Panc1 (cell line): ENCODE measurements around the gene ZFYVE26. TPM values are rescaled to one million over a fixed set of nuclear protein-coding genes. Genes with fewer than 3 reads are reported as not detected.

ENCODE experiments used
- ATAC-seq: fragments of 200-7000 bp; cut with Tn5 transposase; 2 replicates; pipeline ENCODE4 v1.9.1; 2020; ENCODE audit warnings: mild to moderate bottlenecking, moderate library complexity
- BruUV-seq: library from RNA; stranded (reverse); fragments of 400-500 nt; replicated peaks from 2 replicates; lab custom pipeline; 2021; lab: Mats Ljungman, UMichigan
- CTCF ChIA-PET: fragments of 300-600 bp; sonication (Branson Sonifier 250); formaldehyde crosslinking; loops from one replicate; lab custom pipeline; 2022; ENCODE audit warnings: antibody characterized with exemption; lab: Charles Lee
- POLR2A ChIA-PET: fragments of 300-600 bp; sonication (Branson Sonifier 250); formaldehyde crosslinking; loops from one replicate; lab custom pipeline; 2022; ENCODE audit warnings: antibody characterized with exemption; lab: Charles Lee
- DNase-seq: peaks from one replicate; pipeline ENCODE4 v3.0.0-alpha.2; 2010; ENCODE audit warnings: low read depth, low spot score
- H3K27ac ChIP-seq: 2 replicates; pipeline ENCODE4 v1.5.1; 2011; ENCODE audit warnings: mild to moderate bottlenecking, low read length, inconsistent platforms
- H3K27me3 ChIP-seq: fragments of 200-500 bp; sonication (Bioruptor generic); 2 replicates; pipeline ENCODE4 v1.6.0; 2014; ENCODE audit warnings: low read length, inconsistent platforms; ENCODE audit not compliant: control insufficient read depth, insufficient read depth
- H3K36me3 ChIP-seq: fragments of 200-500 bp; sonication (Bioruptor generic); 2 replicates; pipeline ENCODE4 v1.5.1; 2014; ENCODE audit warnings: inconsistent platforms, mild to moderate bottlenecking, low read length, moderate library complexity; ENCODE audit not compliant: control insufficient read depth, insufficient read depth
- H3K4me1 ChIP-seq: 2 replicates; pipeline ENCODE4 v1.5.1; 2011; ENCODE audit warnings: inconsistent platforms, mild to moderate bottlenecking, low read length, moderate library complexity; ENCODE audit not compliant: control insufficient read depth, insufficient read depth
- H3K4me3 ChIP-seq, 2 experiments: 2 replicates each; pipeline ENCODE4 v1.5.1; 2011 to 2012; ENCODE audit warnings: low read depth in 2 of 2, low read length in 2 of 2, mild to moderate bottlenecking in 2 of 2, inconsistent platforms in 1 of 2, moderate library complexity in 1 of 2
- H3K9me3 ChIP-seq: fragments of 200-500 bp; sonication (Bioruptor generic); 2 replicates; pipeline ENCODE4 v1.5.1; 2014; ENCODE audit warnings: low read depth, mild to moderate bottlenecking, inconsistent platforms, low read length, moderate library complexity; ENCODE audit not compliant: control insufficient read depth, insufficient read depth
- POLR2AphosphoS5 ChIP-seq: IDR thresholded peaks from 2 replicates; pipeline ENCODE4 v1.6.1; 2012; ENCODE audit warnings: mild to moderate bottlenecking, low read depth, low read length, moderate library complexity
- SIN3A ChIP-seq: IDR thresholded peaks from 2 replicates; pipeline ENCODE4 v1.6.1; 2012; ENCODE audit warnings: low read depth, mild to moderate bottlenecking, low read length, moderate library complexity, borderline replicate concordance; ENCODE audit not compliant: insufficient read depth
- TCF7L2 ChIP-seq: IDR thresholded peaks from 2 replicates; pipeline ENCODE4 v1.6.1; 2011; ENCODE audit warnings: mild to moderate bottlenecking, low read depth, low read length, inconsistent platforms
- in situ Hi-C: cut with HindIII; loops from 2 replicates; pipeline ENCODE4 v1.10.0; 2016; ENCODE audit warnings: low sequenced_read_pairs, low pct_unique_long_range_greater_than_20kb
- intact Hi-C: fragments of 100-400 bp; cut with micrococcal nuclease; formaldehyde crosslinking; loops from one replicate; pipeline ENCODE4 v1.10.0; 2022; ENCODE audit not compliant: unreplicated experiment
- total RNA-seq: library from RNA; stranded (reverse); gene quantifications from one replicate; pipeline ENCODE4 v1.2.1, GENCODE V29; 2021; ENCODE audit not compliant: unreplicated experiment
- TF ChIP-seq, protein P1 (sequence below): fragments of 450-650 bp; IDR thresholded peaks from 2 replicates; pipeline ENCODE4 v1.5.1; 2017; ENCODE audit warnings: mild to moderate bottlenecking
- TF ChIP-seq, protein P2 (sequence below), 2 experiments: IDR thresholded peaks; 2 replicates each; pipeline ENCODE4 v1.6.1; 2011 to 2012; ENCODE audit warnings: low read depth in 2 of 2, control low read depth in 1 of 2, low read length in 1 of 2, mild to moderate bottlenecking in 1 of 2, moderate library complexity in 1 of 2; ENCODE audit not compliant: insufficient read depth in 1 of 2

Gene ZFYVE26
- total RNA-seq, 1 experiment from 2014 or later = 17.3 TPM

GRCh38 chr14:67814821-67815220, 1.6 kb downstream of the ZFYVE26 start:
- POLR2A ChIA-PET = no interaction called here
- intact Hi-C loops (no loop called here), in situ Hi-C loops (no loop called here)
- BruUV-seq = TSS peak; percentile 72
- TF ChIP-seq SIN3A (no peak), TCF7L2 (no peak), POLR2AphosphoS5 (no peak)
- TF ChIP-seq, protein P1, sequence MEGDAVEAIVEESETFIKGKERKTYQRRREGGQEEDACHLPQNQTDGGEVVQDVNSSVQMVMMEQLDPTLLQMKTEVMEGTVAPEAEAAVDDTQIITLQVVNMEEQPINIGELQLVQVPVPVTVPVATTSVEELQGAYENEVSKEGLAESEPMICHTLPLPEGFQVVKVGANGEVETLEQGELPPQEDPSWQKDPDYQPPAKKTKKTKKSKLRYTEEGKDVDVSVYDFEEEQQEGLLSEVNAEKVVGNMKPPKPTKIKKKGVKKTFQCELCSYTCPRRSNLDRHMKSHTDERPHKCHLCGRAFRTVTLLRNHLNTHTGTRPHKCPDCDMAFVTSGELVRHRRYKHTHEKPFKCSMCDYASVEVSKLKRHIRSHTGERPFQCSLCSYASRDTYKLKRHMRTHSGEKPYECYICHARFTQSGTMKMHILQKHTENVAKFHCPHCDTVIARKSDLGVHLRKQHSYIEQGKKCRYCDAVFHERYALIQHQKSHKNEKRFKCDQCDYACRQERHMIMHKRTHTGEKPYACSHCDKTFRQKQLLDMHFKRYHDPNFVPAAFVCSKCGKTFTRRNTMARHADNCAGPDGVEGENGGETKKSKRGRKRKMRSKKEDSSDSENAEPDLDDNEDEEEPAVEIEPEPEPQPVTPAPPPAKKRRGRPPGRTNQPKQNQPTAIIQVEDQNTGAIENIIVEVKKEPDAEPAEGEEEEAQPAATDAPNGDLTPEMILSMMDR = no peak
- TF ChIP-seq, protein P2, sequence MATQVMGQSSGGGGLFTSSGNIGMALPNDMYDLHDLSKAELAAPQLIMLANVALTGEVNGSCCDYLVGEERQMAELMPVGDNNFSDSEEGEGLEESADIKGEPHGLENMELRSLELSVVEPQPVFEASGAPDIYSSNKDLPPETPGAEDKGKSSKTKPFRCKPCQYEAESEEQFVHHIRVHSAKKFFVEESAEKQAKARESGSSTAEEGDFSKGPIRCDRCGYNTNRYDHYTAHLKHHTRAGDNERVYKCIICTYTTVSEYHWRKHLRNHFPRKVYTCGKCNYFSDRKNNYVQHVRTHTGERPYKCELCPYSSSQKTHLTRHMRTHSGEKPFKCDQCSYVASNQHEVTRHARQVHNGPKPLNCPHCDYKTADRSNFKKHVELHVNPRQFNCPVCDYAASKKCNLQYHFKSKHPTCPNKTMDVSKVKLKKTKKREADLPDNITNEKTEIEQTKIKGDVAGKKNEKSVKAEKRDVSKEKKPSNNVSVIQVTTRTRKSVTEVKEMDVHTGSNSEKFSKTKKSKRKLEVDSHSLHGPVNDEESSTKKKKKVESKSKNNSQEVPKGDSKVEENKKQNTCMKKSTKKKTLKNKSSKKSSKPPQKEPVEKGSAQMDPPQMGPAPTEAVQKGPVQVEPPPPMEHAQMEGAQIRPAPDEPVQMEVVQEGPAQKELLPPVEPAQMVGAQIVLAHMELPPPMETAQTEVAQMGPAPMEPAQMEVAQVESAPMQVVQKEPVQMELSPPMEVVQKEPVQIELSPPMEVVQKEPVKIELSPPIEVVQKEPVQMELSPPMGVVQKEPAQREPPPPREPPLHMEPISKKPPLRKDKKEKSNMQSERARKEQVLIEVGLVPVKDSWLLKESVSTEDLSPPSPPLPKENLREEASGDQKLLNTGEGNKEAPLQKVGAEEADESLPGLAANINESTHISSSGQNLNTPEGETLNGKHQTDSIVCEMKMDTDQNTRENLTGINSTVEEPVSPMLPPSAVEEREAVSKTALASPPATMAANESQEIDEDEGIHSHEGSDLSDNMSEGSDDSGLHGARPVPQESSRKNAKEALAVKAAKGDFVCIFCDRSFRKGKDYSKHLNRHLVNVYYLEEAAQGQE (IDR thresholded peaks at IDR 0.05; ENCODE audit: insufficient read depth in 1 of 2, low read depth in 2 of 2, low read length in 1 of 2) = no peak
- Histone ChIP-seq H3K27ac (no peak overlapping the region), H3K9me3 (no peaks in the 10 kb centered on the region), H3K27me3 (no peaks in the 10 kb centered on the region), H3K4me1 (peaks cover 7% of the 10 kb centered on the region; the same call in 1 of the 2 replicates), H3K4me3 (peak overlapping the region in 1 of 2 experiments; percentile 93; a peak in 1 of 4 replicates), H3K36me3 (peaks cover 9% of the 10 kb centered on the region)
- DNase-seq (no peak), ATAC-seq (no peak)
- CTCF ChIA-PET = no interaction called here

GRCh38 chr14:67806246-67806645, 10.1 kb downstream of the ZFYVE26 start:
- Histone ChIP-seq H3K9me3 (no peaks in the 10 kb centered on the region), H3K27ac (no peak overlapping the region), H3K27me3 (no peaks in the 10 kb centered on the region), H3K4me3 (no peak overlapping the region), H3K4me1 (no peaks in the 10 kb centered on the region), H3K36me3 (peaks cover 8% of the 10 kb centered on the region; the same call in 1 of the 2 replicates)
- ChIA-PET CTCF (no interaction called here), POLR2A (no interaction called here)
- TF ChIP-seq SIN3A = no peak
- BruUV-seq = no TSS peak
- intact Hi-C loops (no loop called here), in situ Hi-C loops (no loop called here)
- ATAC-seq (no peak), DNase-seq (no peak)

DNA sequence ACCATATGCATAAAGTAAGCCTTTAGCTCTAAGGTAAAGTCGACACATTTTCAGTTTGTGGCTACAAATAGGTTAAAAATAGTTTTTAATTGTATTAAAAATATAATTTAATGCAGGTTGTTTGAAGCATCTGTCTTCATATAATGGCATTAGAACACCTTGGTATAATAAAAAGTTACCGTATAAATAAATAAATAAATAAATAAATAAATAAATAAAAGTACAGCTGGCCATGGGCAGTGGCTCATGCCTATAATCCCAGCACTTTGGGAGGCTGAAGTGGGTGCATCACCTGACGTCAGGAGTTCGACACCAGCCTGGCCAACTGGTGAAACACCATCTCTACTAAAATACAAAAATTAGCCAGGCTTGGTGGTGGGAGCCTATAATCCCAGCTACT, 15.6 kb downstream of the ZFYVE26 start:
- intact Hi-C loops (no loop called here), in situ Hi-C loops (no loop called here)
- POLR2A ChIA-PET = no interaction called here
- CTCF ChIA-PET = no interaction called here
- Histone ChIP-seq H3K27me3 (no peaks in the 10 kb centered on the region), H3K9me3 (no peaks in the 10 kb centered on the region), H3K27ac (no peak overlapping the region), H3K4me1 (no peaks in the 10 kb centered on the region), H3K4me3 (no peak overlapping the region), H3K36me3 (peaks cover 11% of the 10 kb centered on the region)
- TF ChIP-seq, protein P2 (IDR thresholded peaks at IDR 0.05; ENCODE audit: insufficient read depth in 1 of 2, low read depth in 2 of 2, low read length in 1 of 2) = no peak
- ATAC-seq = no peak
- DNase-seq = no peak
- no TSS peak for BruUV-seq
